ENCODE data around the gene HUNK. TPM values are rescaled to one million over a fixed set of nuclear protein-coding genes. Genes with fewer than 3 reads are reported as not detected.

HUNK gene
- total RNA-seq, 2 donors from 2014 or later: 0.20 to 2.0 TPM

GRCh38 chr21:31931644-31932469 lies 59.0 kb downstream of the HUNK start:
- no peak for TF ChIP-seq CTCF (IDR thresholded peaks at IDR 0.05)
- H3K36me3 ChIP-seq: no peaks in the 10 kb centered on the region
- H3K9me3 ChIP-seq: no peaks in the 10 kb centered on the region
- H3K4me3 ChIP-seq: no peak overlapping the region
- no peak for DNase-seq (ENCODE audit: low spot score)
- no peaks in the 10 kb centered on the region for H3K27me3 ChIP-seq
- no peak overlapping the region for H3K27ac ChIP-seq
- no peaks in the 10 kb centered on the region for H3K4me1 ChIP-seq

- DNase-seq (ENCODE audit: low spot score): no peak
- no peaks in the 10 kb centered on the region for H3K36me3 ChIP-seq
- H3K27ac ChIP-seq: no peak overlapping the region
- no peak for TF ChIP-seq CTCF (IDR thresholded peaks at IDR 0.05)
- H3K9me3 ChIP-seq: no peaks in the 10 kb centered on the region
- H3K4me1 ChIP-seq: no peaks in the 10 kb centered on the region
- H3K27me3 ChIP-seq: no peaks in the 10 kb centered on the region
- no peak overlapping the region for H3K4me3 ChIP-seq
Observed at GRCh38 chr21:31932470-31932764, 59.6 kb downstream of the HUNK start.

GRCh38 chr21:31937303-31937702 lies 64.5 kb downstream of the HUNK start:
- no peak for TF ChIP-seq CTCF (IDR thresholded peaks at IDR 0.05)
- no peaks in the 10 kb centered on the region for H3K9me3 ChIP-seq
- no peak overlapping the region for H3K27ac ChIP-seq
- H3K27me3 ChIP-seq: no peaks in the 10 kb centered on the region
- no peak overlapping the region for H3K4me3 ChIP-seq
- no peaks in the 10 kb centered on the region for H3K4me1 ChIP-seq
- DNase-seq (ENCODE audit: low spot score): no peak
- no peaks in the 10 kb centered on the region for H3K36me3 ChIP-seq

GRCh38 chr21:31938330-31939301 lies 65.8 kb downstream of the HUNK start:
- H3K4me3 ChIP-seq: no peak overlapping the region
- no peaks in the 10 kb centered on the region for H3K36me3 ChIP-seq
- no peaks in the 10 kb centered on the region for H3K27me3 ChIP-seq
- H3K9me3 ChIP-seq: no peaks in the 10 kb centered on the region
- no peaks in the 10 kb centered on the region for H3K4me1 ChIP-seq
- no peak for DNase-seq (ENCODE audit: low spot score)
- TF ChIP-seq CTCF (IDR thresholded peaks at IDR 0.05): no peak
- H3K27ac ChIP-seq: no peak overlapping the region

GRCh38 chr21:31941694-31942093 lies 68.9 kb downstream of the HUNK start:
- Histone ChIP-seq H3K36me3 (no peaks in the 10 kb centered on the region), H3K9me3 (no peaks in the 10 kb centered on the region), H3K4me1 (no peaks in the 10 kb centered on the region), H3K27me3 (no peaks in the 10 kb centered on the region), H3K27ac (no peak overlapping the region), H3K4me3 (no peak overlapping the region)
- no peak for TF ChIP-seq CTCF (IDR thresholded peaks at IDR 0.05)
- no peak for DNase-seq (ENCODE audit: low spot score)

Data from right atrium auricular region (tissue), 2 donors.